Peyer's patch (tissue), 4 donors: ENCODE data around the gene SLC26A1. TPM values are rescaled to one million over a fixed set of nuclear protein-coding genes. Genes with fewer than 3 reads are reported as not detected.
"Not testable (repeated sequence)": the region's sequence is repeated elsewhere in the genome, so short reads cannot be mapped to it uniquely, and the experiment has no call there.

Source experiments
- DNase-seq, 3 donors: peaks; one replicate each; pipeline ENCODE4 v3.0.0-alpha.2; 2017 to 2019
- H3K27ac ChIP-seq, 4 donors: fragments of 200-600 bp; sonication (generic); one replicate each; pipeline ENCODE4 v1.5.1; 2016 to 2019
- H3K27me3 ChIP-seq, 2 donors: fragments of 200-600 bp; sonication (generic); one replicate each; pipeline ENCODE4 v1.5.1; 2019
- H3K36me3 ChIP-seq, 3 donors: fragments of 200-600 bp; sonication (generic); one replicate each; pipeline ENCODE4 v1.5.1; 2016 to 2019
- H3K4me1 ChIP-seq, 4 donors: fragments of 200-600 bp; sonication (generic); one replicate each; pipeline ENCODE4 v1.5.1; 2016 to 2019
- H3K4me3 ChIP-seq, 4 donors: fragments of 200-600 bp; sonication (generic); 1 replicate in 3 of 4; 2 replicates in 1 of 4; pipeline ENCODE4 v1.5.1; 2016 to 2019; ENCODE audit warnings: mild to moderate bottlenecking in 1 of 4
- H3K9me3 ChIP-seq, 4 donors: fragments of 200-600 bp; sonication (generic); one replicate each; pipeline ENCODE4 v1.5.1; 2016 to 2019; ENCODE audit warnings: mild to moderate bottlenecking in 1 of 4
- POLR2A ChIP-seq, 2 donors: fragments of 450-650 bp; IDR thresholded peaks; one replicate each; pipeline ENCODE4 v1.5.1; 2017; ENCODE audit warnings: antibody characterized with exemption in 2 of 2, mild to moderate bottlenecking in 2 of 2, moderate library complexity in 2 of 2
- total RNA-seq, 4 donors: library from RNA; depleted of rRNA; stranded (reverse); fragments of >200 nt; gene quantifications; one replicate each; pipeline ENCODE4 v1.1.0, GENCODE V29; 2016
- TF ChIP-seq, protein P1 (sequence below), 6 experiments: fragments of 450-650 bp in 4 of 6; fragments of 200-600 bp in 2 of 6; sonication (generic) in 1 of 6; IDR thresholded peaks; one replicate each; pipeline ENCODE4 v1.5.1; 2017 to 2019; ENCODE audit warnings: antibody characterized with exemption in 6 of 6, mild to moderate bottlenecking in 3 of 6, moderate library complexity in 1 of 6

SLC26A1 gene
- total RNA-seq, 4 donors from 2014 or later: 0.83 to 35.7 (median 24.3) TPM

DNA sequence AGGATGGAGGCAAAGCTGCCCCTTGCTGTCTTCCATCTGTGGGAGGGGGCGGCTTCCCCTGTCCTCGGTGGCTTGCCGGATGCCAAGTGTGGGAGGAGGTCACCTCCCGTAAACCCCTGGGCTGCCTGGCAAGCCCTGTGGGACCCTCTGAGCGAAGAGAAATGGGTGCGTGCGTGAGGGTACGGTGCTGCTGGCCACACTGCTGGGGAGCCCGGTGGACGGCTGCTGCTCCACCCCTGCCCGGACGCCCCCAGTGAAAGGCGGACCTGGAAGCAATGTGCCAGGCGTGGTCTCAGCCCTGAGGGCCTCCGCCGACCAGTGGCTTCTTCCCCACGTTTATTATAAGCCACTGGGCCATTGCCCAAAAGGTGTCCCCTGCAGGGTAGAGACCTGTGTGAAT, 10.9 kb downstream of the SLC26A1 start:
- Histone ChIP-seq H3K36me3 (no peaks in the 10 kb centered on the region), H3K9me3 (no peaks in the 10 kb centered on the region), H3K4me1 (peaks cover 0 to 24% (median 9%) of the 10 kb centered on the region in 4 donors), H3K27ac (no peak overlapping the region), H3K4me3 (no peak overlapping the region), H3K27me3 (no peaks in the 10 kb centered on the region)
- DNase-seq: no peak
- TF ChIP-seq POLR2A (IDR thresholded peaks at IDR 0.05): no peak

DNA sequence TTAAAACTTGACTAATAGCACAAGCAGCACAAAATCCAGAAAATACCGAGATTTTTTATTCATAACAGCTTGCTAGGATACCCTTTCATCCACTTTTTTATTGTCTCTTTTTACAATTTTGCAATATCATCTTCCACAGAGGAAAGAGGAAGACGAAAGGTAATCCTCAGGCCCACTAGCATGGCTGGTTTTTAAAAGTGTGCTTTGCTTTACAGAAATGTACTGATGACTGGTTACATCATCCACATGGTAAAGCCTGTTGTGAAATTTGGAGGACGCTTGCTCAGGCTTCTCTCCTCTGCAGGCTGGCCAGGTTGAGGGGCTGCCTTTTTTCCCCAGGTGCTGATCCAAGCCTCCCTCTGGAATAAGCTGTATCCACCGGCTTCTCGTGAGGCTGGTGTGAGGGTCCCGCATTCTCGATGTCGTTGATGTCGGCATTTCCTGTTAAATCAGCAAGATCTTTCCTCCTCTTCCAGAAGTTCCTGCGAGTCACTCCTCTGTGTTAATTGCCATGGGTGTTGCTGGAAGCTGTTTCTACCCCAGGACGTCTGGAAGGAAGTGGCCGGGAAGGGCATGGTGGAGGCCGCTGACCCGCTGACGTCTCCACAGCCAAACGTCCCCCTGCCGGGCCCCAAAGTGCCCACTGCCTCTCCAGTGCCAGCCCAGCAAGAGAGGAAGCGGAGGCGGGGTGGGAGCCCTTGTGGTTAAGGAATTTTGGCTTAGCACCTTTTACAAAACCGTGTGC, 14.1 kb downstream of the SLC26A1 start:
- H3K27me3 ChIP-seq: no peaks in the 10 kb centered on the region
- H3K36me3 ChIP-seq: no peaks in the 10 kb centered on the region
- no peak overlapping the region for H3K27ac ChIP-seq
- H3K4me3 ChIP-seq: no peak overlapping the region
- no peak for DNase-seq
- H3K9me3 ChIP-seq: peaks cover 0 to 9% (median 0%) of the 10 kb centered on the region in 4 donors
- TF ChIP-seq POLR2A (IDR thresholded peaks at IDR 0.05): no peak
- TF ChIP-seq, protein P1, sequence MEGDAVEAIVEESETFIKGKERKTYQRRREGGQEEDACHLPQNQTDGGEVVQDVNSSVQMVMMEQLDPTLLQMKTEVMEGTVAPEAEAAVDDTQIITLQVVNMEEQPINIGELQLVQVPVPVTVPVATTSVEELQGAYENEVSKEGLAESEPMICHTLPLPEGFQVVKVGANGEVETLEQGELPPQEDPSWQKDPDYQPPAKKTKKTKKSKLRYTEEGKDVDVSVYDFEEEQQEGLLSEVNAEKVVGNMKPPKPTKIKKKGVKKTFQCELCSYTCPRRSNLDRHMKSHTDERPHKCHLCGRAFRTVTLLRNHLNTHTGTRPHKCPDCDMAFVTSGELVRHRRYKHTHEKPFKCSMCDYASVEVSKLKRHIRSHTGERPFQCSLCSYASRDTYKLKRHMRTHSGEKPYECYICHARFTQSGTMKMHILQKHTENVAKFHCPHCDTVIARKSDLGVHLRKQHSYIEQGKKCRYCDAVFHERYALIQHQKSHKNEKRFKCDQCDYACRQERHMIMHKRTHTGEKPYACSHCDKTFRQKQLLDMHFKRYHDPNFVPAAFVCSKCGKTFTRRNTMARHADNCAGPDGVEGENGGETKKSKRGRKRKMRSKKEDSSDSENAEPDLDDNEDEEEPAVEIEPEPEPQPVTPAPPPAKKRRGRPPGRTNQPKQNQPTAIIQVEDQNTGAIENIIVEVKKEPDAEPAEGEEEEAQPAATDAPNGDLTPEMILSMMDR (IDR thresholded peaks at IDR 0.05): no peak
- H3K4me1 ChIP-seq: no peaks in the 10 kb centered on the region

DNA sequence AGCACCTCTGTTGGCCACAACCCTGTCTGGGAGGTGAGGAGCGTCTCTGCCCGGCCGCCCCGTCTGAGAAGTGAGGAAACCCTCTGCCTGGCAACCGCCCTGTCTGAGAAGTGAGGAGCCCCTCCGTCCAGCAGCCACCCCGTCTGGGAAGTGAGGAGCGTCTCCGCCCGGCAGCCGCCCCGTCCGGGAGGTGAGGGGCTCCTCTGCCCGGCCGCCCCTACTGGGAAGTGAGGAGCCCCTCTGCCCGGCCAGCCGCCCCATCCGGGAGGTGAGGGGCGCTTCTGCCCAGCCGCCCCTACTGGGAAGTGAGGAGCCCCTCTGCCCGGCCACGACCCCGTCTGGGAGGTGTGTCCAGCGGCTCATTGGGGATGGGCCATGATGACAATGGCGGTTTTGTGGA, 17.2 kb downstream of the SLC26A1 start:
- peaks cover 4 to 20% (median 14%) of the 10 kb centered on the region in 4 donors for H3K4me1 ChIP-seq
- not testable (repeated sequence) for H3K36me3 ChIP-seq, H3K27ac ChIP-seq, H3K27me3 ChIP-seq, DNase-seq, H3K4me3 ChIP-seq, H3K9me3 ChIP-seq

DNA sequence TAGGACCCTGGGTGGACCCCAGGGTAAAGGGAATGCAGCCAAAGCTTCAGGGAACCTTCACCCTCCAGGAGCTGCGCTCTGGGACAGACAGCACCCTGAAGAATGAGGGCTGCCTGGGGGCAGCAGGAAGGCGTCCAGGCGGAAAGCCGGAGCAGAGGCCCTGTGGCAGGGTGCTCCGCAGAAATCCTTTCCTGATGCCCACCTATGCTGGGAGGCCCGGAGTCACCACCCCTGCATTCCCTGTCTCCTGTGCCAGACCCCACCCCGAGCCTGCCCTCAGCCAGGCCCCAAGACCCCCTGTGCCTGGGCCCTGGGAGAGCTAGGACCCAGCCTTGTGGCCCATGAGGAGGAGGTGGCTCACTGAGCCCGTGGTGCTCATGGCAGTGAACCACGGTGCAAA, 18.5 kb downstream of the SLC26A1 start:
- Histone ChIP-seq H3K9me3 (peaks cover 0 to 9% (median 0%) of the 10 kb centered on the region in 4 donors), H3K4me1 (peaks cover 4 to 27% (median 16%) of the 10 kb centered on the region in 4 donors), H3K27ac (no peak overlapping the region), H3K4me3 (no peak overlapping the region), H3K27me3 (no peaks in the 10 kb centered on the region), H3K36me3 (no peaks in the 10 kb centered on the region)
- TF ChIP-seq, protein P1 (IDR thresholded peaks at IDR 0.05): no peak
- TF ChIP-seq POLR2A (IDR thresholded peaks at IDR 0.05): no peak
- peak in 1 of 3 donors; percentile 46 for DNase-seq

DNA sequence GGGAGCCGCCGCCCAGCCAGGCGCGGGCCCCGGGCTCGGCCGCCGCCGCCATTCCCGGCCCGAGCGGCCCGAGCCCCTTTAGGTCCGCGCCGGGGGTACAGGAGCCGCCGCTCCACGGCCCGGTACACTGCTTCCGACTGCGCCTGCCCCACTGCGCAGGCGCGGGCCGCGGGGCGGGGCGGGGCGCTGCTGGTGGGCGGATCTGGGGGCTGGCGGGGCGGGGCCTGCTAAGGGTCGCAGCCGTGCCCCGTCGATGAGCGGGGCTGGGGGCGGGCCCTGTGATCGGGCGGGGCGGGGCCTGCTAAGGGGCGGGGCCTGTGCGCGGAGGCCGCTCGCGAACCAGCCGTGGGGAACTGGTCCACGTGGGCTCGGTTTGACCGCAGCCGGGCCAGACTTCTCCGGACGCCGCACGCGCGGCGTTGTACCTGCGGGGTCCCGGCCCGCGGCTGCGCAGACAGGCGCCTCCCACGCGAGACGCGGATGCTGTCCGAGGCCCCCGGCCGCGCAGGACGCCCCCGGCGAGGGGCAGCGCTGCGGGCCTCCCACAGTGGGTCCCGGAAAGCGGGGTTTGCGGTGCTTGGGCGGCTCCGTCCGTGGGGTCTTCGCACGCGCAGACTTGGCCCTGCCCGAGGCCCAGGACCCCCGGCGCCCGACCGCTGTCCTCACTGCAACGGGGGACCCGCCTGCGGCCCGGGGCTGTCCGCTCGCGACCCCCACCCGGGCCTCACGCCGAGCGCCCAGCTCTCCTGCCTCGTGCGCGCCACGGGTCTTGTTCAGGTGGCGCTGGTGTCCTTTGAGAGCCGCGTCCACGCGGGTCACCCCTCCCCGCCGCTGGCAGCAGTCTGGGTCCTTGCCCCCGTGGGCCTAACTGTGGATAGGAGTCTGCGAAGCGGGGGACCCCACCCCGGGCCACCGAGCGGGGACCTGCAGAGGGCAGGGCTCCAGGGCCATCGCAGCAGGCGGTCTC, 19.5 kb downstream of the SLC26A1 start, which contains the start of gene DGKQ:
TSS of gene DGKQ (minus strand) at position 139 of the 967 bp plus-strand sequence. CDS start at position 52, 87 bp downstream.
- TF ChIP-seq, protein P1 (IDR thresholded peaks at IDR 0.05): no peak
- peak; percentile 38 to 68 for TF ChIP-seq POLR2A (IDR thresholded peaks at IDR 0.05)
- peaks cover 0 to 3% (median 0%) of the 10 kb centered on the region in 3 donors for H3K36me3 ChIP-seq
- peak within 1 kb of the TSS; percentile 60 to 98 (median 82) for H3K4me3 ChIP-seq
- no peaks in the 10 kb centered on the region for H3K27me3 ChIP-seq
- H3K27ac ChIP-seq: peak within 1 kb of the TSS; percentile 67 to 99 (median 86)
- peaks cover 0 to 9% (median 0%) of the 10 kb centered on the region in 4 donors for H3K9me3 ChIP-seq
- peak; percentile 89 to 95 (median 94) for DNase-seq
- H3K4me1 ChIP-seq: peaks cover 4 to 27% (median 16%) of the 10 kb centered on the region in 4 donors

DNA sequence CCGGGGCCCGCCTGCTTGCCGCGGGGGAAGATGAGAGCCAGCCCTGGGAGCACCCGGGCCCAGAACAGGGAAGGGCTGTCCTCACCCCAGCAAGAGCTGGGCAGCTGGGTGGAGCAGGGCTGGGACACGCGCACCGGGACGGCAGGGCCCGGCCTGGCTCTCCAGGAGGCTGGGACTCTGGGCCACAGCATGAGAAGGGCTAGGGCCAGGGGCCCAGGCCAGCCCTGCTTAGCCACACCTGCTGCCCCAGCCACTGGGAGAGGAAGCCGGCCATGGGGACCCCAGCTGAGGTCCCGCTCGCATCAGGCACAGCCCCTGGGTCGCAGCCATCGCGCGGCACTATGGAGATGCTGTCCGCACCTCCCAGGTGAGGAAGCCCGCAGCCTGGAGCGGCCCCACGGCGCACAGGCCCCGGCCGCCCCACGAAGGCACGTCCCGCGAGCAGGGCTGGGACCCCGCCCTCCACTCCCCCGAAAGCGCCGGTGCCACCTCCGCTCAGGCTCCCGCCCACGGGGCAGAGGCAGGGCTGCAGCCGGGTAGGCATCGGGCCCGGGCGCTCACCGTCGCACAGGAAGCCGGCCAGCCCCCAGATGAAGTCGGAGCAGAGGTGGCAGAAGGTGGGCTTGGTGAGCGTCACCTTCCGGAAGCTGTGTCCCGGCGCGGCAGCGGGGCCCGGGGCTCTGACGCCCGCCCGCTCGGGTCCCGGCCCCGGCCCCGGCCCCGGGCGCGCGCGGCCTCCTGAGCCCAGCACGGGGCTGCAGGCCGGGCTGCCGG, 20.4 kb downstream of the SLC26A1 start:
- TF ChIP-seq POLR2A (IDR thresholded peaks at IDR 0.05): no peak
- TF ChIP-seq, protein P1 (IDR thresholded peaks at IDR 0.05): no peak
- peaks cover 4 to 27% (median 16%) of the 10 kb centered on the region in 4 donors for H3K4me1 ChIP-seq
- peak overlapping the region; percentile 60 to 98 (median 82) for H3K4me3 ChIP-seq
- DNase-seq: peak; percentile 35 to 77 (median 53)
- H3K9me3 ChIP-seq: peaks cover 0 to 9% (median 0%) of the 10 kb centered on the region in 4 donors
- H3K27ac ChIP-seq: peak overlapping the region; percentile 67 to 99 (median 86)
- peaks cover 0 to 9% (median 0%) of the 10 kb centered on the region in 3 donors for H3K36me3 ChIP-seq
- H3K27me3 ChIP-seq: no peaks in the 10 kb centered on the region
